ENCODE results near the gene SH2D4B. TPM values are rescaled to one million over a fixed set of nuclear protein-coding genes. Genes with fewer than 3 reads are reported as not detected.

Gene SH2D4B
- total RNA-seq, result under 0.01 and 0.30 TPM in 2 replicates

DNA sequence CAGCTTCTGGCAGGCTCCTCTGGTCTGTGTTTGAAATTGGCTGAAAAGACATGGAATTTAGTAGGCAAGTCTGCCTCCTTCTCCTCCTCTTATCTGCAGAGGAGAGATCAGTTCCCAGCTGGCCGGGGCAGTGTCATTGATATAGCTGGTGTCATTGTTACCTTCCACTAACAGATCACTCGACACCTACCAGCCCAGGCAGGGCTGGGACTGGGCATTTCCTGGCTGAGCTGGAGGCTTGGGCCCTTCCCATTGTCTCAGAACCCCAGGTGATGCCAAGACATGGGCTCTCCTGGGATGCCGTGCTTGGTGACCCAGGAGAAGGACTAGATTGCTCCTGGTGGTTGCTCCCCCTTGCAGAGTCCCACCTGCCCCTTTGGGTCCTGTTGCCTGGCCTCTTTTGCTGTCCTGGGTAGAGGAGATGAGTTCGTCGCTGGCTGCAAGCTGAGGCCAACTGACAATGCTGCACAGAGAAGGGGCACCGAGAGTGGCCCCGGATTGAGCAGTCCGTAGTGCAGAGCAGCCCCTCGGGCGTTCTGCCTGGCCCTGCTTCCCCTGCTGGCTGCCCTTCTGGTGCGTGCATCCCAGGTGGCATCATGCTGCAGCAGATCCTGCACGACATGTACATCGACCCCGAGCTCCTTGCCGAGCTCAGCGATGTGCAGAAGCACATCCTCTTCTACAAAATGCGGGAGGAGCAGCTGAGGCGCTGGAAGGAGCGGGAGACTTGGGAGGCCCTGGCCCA, at the start of gene SH2D4B:
Gene SH2D4B (plus strand): TSS at position 167 of the 745 bp plus-strand sequence. CDS start 430 bp downstream, at position 597.

Other genes starting within 250 kb of the SH2D4B start
- gene MAT1A, start 248.2 kb upstream of the SH2D4B start, total RNA-seq, result not detected in 2 replicates
- gene DYDC1, start 181.1 kb upstream of the SH2D4B start, total RNA-seq, result not detected in 2 replicates
- gene DYDC2, start 181.1 kb upstream of the SH2D4B start, total RNA-seq, result not detected in 2 replicates
- 184 and 233 TPM in 2 replicates for gene PRXL2A, start 129.4 kb upstream of the SH2D4B start, total RNA-seq
- gene TSPAN14, start 83.6 kb upstream of the SH2D4B start, total RNA-seq, result 38.0 and 79.6 TPM in 2 replicates

All from epithelial cell of umbilical artery (primary cell).